IMR-90 (cell line): ENCODE results near the gene BANF1. TPM values are rescaled to one million over a fixed set of nuclear protein-coding genes. Genes with fewer than 3 reads are reported as not detected.

ENCODE experiments used
- ATAC-seq: fragments of 200-7000 bp; cut with Tn5 transposase; 2 replicates; pipeline ENCODE4 v1.9.1; 2020; ENCODE audit warnings: low read depth, mild to moderate bottlenecking, moderate library complexity
- BruUV-seq: library from RNA; stranded (reverse); fragments of 400-500 nt; replicated peaks from 2 replicates; lab custom pipeline; 2021; lab: Mats Ljungman, UMichigan
- CTCF ChIA-PET: fragments of 300-600 bp; formaldehyde crosslinking; extraction: SDS; loops from one replicate; lab custom pipeline; 2021; ENCODE audit warnings: antibody characterized with exemption; lab: Yijun Ruan, JAX
- POLR2A ChIA-PET: fragments of 300-600 bp; sonication (Branson Sonifier 250); formaldehyde crosslinking; loops from one replicate; lab custom pipeline; 2022; ENCODE audit warnings: antibody characterized with exemption; ENCODE audit not compliant: unreplicated experiment; lab: Charles Lee
- DNase-seq: peaks from one replicate; pipeline ENCODE4 v3.0.0; 2013
- H2AFZ ChIP-seq: replicated peaks from 2 replicates; pipeline ENCODE3; 2013; ENCODE audit warnings: low read length, mild to moderate bottlenecking; ENCODE audit not compliant: poor library complexity
- H2AK5ac ChIP-seq: 2 replicates; pipeline ENCODE4 v1.6.1; 2013; ENCODE audit warnings: low read depth, low read length, inconsistent platforms
- H2AK9ac ChIP-seq: replicated peaks from 2 replicates; pipeline ENCODE3; 2013; ENCODE audit warnings: mild to moderate bottlenecking, low read depth, low read length, moderate library complexity; ENCODE audit not compliant: poor library complexity
- H2BK120ac ChIP-seq: 2 replicates; pipeline ENCODE4 v1.6.1; 2013; ENCODE audit warnings: low read depth, low read length, inconsistent platforms
- H2BK15ac ChIP-seq: 3 replicates; pipeline ENCODE4 v1.6.1; 2013; ENCODE audit warnings: low read depth, low read length, inconsistent platforms
- H2BK20ac ChIP-seq: 2 replicates; pipeline ENCODE4 v1.6.1; 2013; ENCODE audit warnings: low read depth, mild to moderate bottlenecking, inconsistent platforms, low read length, moderate library complexity
- H2BK5ac ChIP-seq: 2 replicates; pipeline ENCODE4 v1.6.1; 2013; ENCODE audit warnings: mild to moderate bottlenecking, low read depth, low read length, inconsistent platforms; ENCODE audit not compliant: poor library complexity, severe bottlenecking
- H3K14ac ChIP-seq: replicated peaks from 2 replicates; pipeline ENCODE4 v1.6.1; 2013; ENCODE audit warnings: low read depth, low read length, inconsistent platforms
- H3K18ac ChIP-seq: 2 replicates; pipeline ENCODE4 v1.6.1; 2013; ENCODE audit warnings: low read depth, low read length, control low read depth
- H3K23ac ChIP-seq: 2 replicates; pipeline ENCODE4 v1.6.1; 2013; ENCODE audit warnings: low read depth, low read length, inconsistent platforms
- H3K27ac ChIP-seq: 2 replicates; pipeline ENCODE4 v1.5.1; 2013; ENCODE audit warnings: mild to moderate bottlenecking, control low read depth, low read length; ENCODE audit not compliant: insufficient read depth
- H3K27me3 ChIP-seq: 2 replicates; pipeline ENCODE4 v1.6.1; 2013; ENCODE audit warnings: low read length; ENCODE audit not compliant: control insufficient read depth, insufficient read depth
- H3K36me3 ChIP-seq: 2 replicates; pipeline ENCODE4 v1.6.1; 2013; ENCODE audit warnings: low read length, mixed read lengths; ENCODE audit not compliant: control insufficient read depth, insufficient read depth
- H3K4ac ChIP-seq: 2 replicates; pipeline ENCODE4 v1.6.1; 2013; ENCODE audit warnings: low read depth, low read length, inconsistent platforms
- H3K4me1 ChIP-seq: 2 replicates; pipeline ENCODE4 v1.6.1; 2013; ENCODE audit warnings: low read length, mixed read lengths; ENCODE audit not compliant: control insufficient read depth, insufficient read depth
- H3K4me2 ChIP-seq: 2 replicates; pipeline ENCODE4 v1.6.1; 2013; ENCODE audit warnings: low read depth, mild to moderate bottlenecking, control low read depth, low read length, moderate library complexity
- H3K4me3 ChIP-seq: 2 replicates; pipeline ENCODE4 v1.5.1; 2013; ENCODE audit warnings: low read depth, mild to moderate bottlenecking, control low read depth, low read length, moderate library complexity; ENCODE audit not compliant: insufficient read depth
- H3K56ac ChIP-seq: 2 replicates; pipeline ENCODE4 v1.6.1; 2013; ENCODE audit warnings: low read length, inconsistent platforms; ENCODE audit not compliant: insufficient read depth; ENCODE audit errors: extremely low read depth
- H3K79me1 ChIP-seq, 2 experiments: 2 replicates each; pipeline ENCODE4 v1.6.1; 2013; ENCODE audit warnings: low read length in 2 of 2, inconsistent platforms in 1 of 2, low read depth in 1 of 2
- H3K9ac ChIP-seq: 2 replicates; pipeline ENCODE4 v1.6.1; 2013; ENCODE audit warnings: low read depth, low read length, control low read depth
- H3K9me1 ChIP-seq: 2 replicates; pipeline ENCODE4 v1.6.1; 2013; ENCODE audit warnings: low read length, inconsistent platforms; ENCODE audit not compliant: insufficient read depth
- H3K9me3 ChIP-seq: 2 replicates; pipeline ENCODE4 v1.6.1; 2013; ENCODE audit warnings: low read length; ENCODE audit not compliant: control insufficient read depth, insufficient read depth
- H4K20me1 ChIP-seq: 2 replicates; pipeline ENCODE4 v1.6.1; 2013; ENCODE audit warnings: low read length, inconsistent platforms; ENCODE audit not compliant: insufficient read depth
- H4K5ac ChIP-seq: 2 replicates; pipeline ENCODE4 v1.6.1; 2013; ENCODE audit warnings: mild to moderate bottlenecking, low read depth, low read length, control low read depth
- H4K8ac ChIP-seq, 2 experiments: 2 replicates each; pipeline ENCODE4 v1.6.1; 2013; ENCODE audit warnings: low read depth in 2 of 2, low read length in 2 of 2, control low read depth in 1 of 2, inconsistent platforms in 1 of 2
- H4K91ac ChIP-seq: 2 replicates; pipeline ENCODE4 v1.6.1; 2013; ENCODE audit warnings: low read depth, low read length, inconsistent platforms; ENCODE audit not compliant: insufficient read depth
- BHLHE40 ChIP-seq: fragments of 150-350 bp; IDR thresholded peaks from 2 replicates; pipeline ENCODE4 v1.6.1; 2016; ENCODE audit warnings: mild to moderate bottlenecking, low read depth, low read length
- CEBPB ChIP-seq: IDR thresholded peaks from 2 replicates; pipeline ENCODE4 v1.6.1; 2012; ENCODE audit warnings: low read depth, low read length, improper control_type of control experiment
- MXI1 ChIP-seq: IDR thresholded peaks from 2 replicates; pipeline ENCODE4 v1.6.1; 2012; ENCODE audit warnings: low read depth, mild to moderate bottlenecking, low read length, moderate library complexity, borderline replicate concordance
- NFE2L2 ChIP-seq: fragments of 150-350 bp; IDR thresholded peaks from 2 replicates; pipeline ENCODE4 v1.6.1; 2016; ENCODE audit warnings: low read depth, mild to moderate bottlenecking, low read length
- RAD21 ChIP-seq: IDR thresholded peaks from 2 replicates; pipeline ENCODE4 v1.6.1; 2012; ENCODE audit warnings: low read length, improper control_type of control experiment
- RFX5 ChIP-seq: IDR thresholded peaks from 2 replicates; pipeline ENCODE4 v1.8.0; 2012; ENCODE audit warnings: low read depth, mild to moderate bottlenecking, low read length, moderate library complexity
- WGBS, 2 experiments: methylation state at CpG; one replicate each; pipeline versions ENCODE4 v1.1.5 to v1.1.7; 2013; ENCODE audit warnings: missing lambda C conversion rate in 2 of 2; ENCODE audit not compliant: insufficient read length in 1 of 2; ENCODE audit errors: extremely low coverage in 2 of 2; 5-methylcytosine and 5-hydroxymethylcytosine counted together
- dilution Hi-C: fragments of 300-500 bp; cut with HindIII; formaldehyde crosslinking; loops from one replicate; pipeline ENCODE4 v1.14.3; 2018; ENCODE audit warnings: low sequenced_read_pairs; ENCODE audit not compliant: unreplicated experiment
- in situ Hi-C: fragments of 300-500 bp; cut with MboI; formaldehyde crosslinking; loops from 3 replicates; pipeline ENCODE4 v1.14.3; 2019; ENCODE audit warnings: low sequenced_read_pairs, inconsistent platforms, mixed read lengths
- intact Hi-C: fragments of 100-400 bp; cut with micrococcal nuclease; formaldehyde crosslinking; loops from 2 replicates; pipeline ENCODE4 v1.10.0; 2022
- polyA plus RNA-seq, 3 experiments: library from polyadenylated mRNA; depleted of rRNA; stranded (reverse); fragments of >200 nt; gene quantifications; 2 replicates each; pipeline ENCODE4 v1.2.3, GENCODE V29; 2012; ENCODE audit warnings: low replicate concordance in 1 of 3
- total RNA-seq: library from RNA; depleted of rRNA; stranded (reverse); fragments of >200 nt; gene quantifications from 2 replicates; pipeline ENCODE4 v1.2.3, GENCODE V29; 2012
- TF ChIP-seq, protein P1 (sequence below): conservative IDR thresholded peaks from 2 replicates; pipeline ENCODE4 v1.5.1; 2012; ENCODE audit warnings: mild to moderate bottlenecking, low read depth, low read length, improper control_type of control experiment
- TF ChIP-seq, protein P2 (sequence below): fragments of 150-350 bp; IDR thresholded peaks from 2 replicates; pipeline ENCODE4 v1.6.1; 2017; ENCODE audit warnings: mild to moderate bottlenecking, antibody characterized with exemption, low read length, low read depth

The BANF1 gene
- total and polyA plus RNA-seq, 2 of the 4 experiments (the other 2 are of a cell fraction) = 36.6 to 242 TPM

DNA sequence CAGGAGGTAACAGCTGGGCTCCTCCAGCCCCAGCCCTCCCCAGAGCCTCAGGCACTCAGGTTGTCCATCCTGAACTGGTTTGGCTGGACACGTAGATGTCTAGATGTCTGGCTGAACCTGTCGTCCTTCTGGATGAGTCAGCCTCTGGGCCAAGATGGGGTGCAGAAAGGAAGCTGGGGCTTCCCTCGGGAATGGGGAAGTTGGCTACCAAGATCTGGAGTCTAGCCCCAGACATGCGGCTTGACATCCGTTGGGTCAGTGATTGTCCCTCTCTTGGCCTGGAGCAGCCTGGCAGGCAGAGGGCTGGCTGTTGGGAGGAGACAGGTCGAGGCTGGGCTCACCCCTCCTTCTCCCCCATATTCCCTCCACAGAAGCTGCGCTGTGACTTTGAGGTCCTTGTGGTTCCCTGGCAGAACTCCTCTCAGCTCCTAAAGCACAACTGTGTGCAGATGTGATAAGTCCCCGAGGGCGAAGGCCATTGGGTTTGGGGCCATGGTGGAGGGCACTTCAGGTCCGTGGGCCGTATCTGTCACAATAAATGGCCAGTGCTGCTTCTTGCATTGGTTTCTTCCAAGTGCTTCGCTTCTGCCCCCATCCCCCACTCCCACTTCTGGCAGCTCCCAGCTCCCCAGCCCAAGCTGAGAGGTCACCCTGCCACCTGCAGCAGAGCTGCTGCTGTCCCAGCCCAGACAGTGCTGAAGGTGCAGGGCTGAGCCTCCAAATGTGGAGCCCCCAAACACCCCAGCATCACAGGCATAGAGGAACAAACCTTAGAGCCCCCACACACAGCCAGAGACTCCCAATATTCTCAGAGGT is 10.9 kb downstream of the BANF1 start:
- Histone ChIP-seq H4K5ac (no peak overlapping the region), H3K9me3 (no peaks in the 10 kb centered on the region), H3K27ac (no peak overlapping the region), H3K9me1 (peaks cover 23% of the 10 kb centered on the region), H2AFZ (peak overlapping the region; percentile 58), H3K36me3 (no peaks in the 10 kb centered on the region), H2AK9ac (peak overlapping the region; percentile 55), H3K9ac (no peak overlapping the region), H3K23ac (no peak overlapping the region), H4K20me1 (no peaks in the 10 kb centered on the region; the same call in 1 of the 2 replicates), H3K4me3 (no peak overlapping the region), H3K56ac (no peak overlapping the region), H2BK20ac (no peak overlapping the region), H2BK15ac (0 out of 3 replicates have a peak overlapping the region, but pooled peaks have one; percentile 27), H2BK120ac (peak overlapping the region; percentile 13; the same call in 1 of the 2 replicates), H3K14ac (no peak overlapping the region), H3K79me1 (no peaks in the 10 kb centered on the region), H3K4ac (no peak overlapping the region; the same call in 1 of the 2 replicates), H2AK5ac (no peak overlapping the region), H3K27me3 (peaks cover 13% of the 10 kb centered on the region), H3K4me2 (no peak overlapping the region), H2BK5ac (no peak overlapping the region), H3K4me1 (peaks cover 9% of the 10 kb centered on the region), H3K18ac (no peak overlapping the region), H4K91ac (no peak overlapping the region), H4K8ac (no peak overlapping the region)
- BruUV-seq = no TSS peak
- no peak for DNase-seq
- CTCF ChIA-PET = no interaction called here
- intact Hi-C loops = no loop called here
- POLR2A ChIA-PET = interaction anchor here (0.5 kb wide), 1 partner anchor 118 kb away, joined by 5 read pairs; no protein-coding TSS in a partner anchor
- TF ChIP-seq NFE2L2 (no peak), CEBPB (no peak), RAD21 (no peak), BHLHE40 (no peak), MXI1 (no peak), RFX5 (no peak)
- TF ChIP-seq, protein P1, sequence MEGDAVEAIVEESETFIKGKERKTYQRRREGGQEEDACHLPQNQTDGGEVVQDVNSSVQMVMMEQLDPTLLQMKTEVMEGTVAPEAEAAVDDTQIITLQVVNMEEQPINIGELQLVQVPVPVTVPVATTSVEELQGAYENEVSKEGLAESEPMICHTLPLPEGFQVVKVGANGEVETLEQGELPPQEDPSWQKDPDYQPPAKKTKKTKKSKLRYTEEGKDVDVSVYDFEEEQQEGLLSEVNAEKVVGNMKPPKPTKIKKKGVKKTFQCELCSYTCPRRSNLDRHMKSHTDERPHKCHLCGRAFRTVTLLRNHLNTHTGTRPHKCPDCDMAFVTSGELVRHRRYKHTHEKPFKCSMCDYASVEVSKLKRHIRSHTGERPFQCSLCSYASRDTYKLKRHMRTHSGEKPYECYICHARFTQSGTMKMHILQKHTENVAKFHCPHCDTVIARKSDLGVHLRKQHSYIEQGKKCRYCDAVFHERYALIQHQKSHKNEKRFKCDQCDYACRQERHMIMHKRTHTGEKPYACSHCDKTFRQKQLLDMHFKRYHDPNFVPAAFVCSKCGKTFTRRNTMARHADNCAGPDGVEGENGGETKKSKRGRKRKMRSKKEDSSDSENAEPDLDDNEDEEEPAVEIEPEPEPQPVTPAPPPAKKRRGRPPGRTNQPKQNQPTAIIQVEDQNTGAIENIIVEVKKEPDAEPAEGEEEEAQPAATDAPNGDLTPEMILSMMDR = no peak
- TF ChIP-seq, protein P2, sequence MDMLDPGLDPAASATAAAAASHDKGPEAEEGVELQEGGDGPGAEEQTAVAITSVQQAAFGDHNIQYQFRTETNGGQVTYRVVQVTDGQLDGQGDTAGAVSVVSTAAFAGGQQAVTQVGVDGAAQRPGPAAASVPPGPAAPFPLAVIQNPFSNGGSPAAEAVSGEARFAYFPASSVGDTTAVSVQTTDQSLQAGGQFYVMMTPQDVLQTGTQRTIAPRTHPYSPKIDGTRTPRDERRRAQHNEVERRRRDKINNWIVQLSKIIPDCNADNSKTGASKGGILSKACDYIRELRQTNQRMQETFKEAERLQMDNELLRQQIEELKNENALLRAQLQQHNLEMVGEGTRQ = no peak
- 71% methylated on average over 7 of the region's 12 CpGs; no CpG with 5 or more reads in 1 of the 2 experiments for WGBS, 2 experiments
- in situ Hi-C loops = no loop called here
- dilution Hi-C loops = no loop called here
- ATAC-seq = no peak
